DMS 273 treated with DMSO at 0.1 percent for 48 hours (cell line): ENCODE data around the gene AIPL1.

Experiments used
- DNase-seq: peaks from one replicate; lab custom pipeline; 2025; lab: John Stamatoyannopoulos, UW

The AIPL1 gene

GRCh38 chr17:6413065-6413464, 21.9 kb downstream of the AIPL1 start:
- peak; percentile 2 for DNase-seq

GRCh38 chr17:6408735-6409134, 26.2 kb downstream of the AIPL1 start:
- no peak for DNase-seq

- no peak for DNase-seq
Observed at GRCh38 chr17:6408276-6408675, 26.6 kb downstream of the AIPL1 start.

GRCh38 chr17:6402258-6402657, 32.7 kb downstream of the AIPL1 start:
- DNase-seq, result no peak

GRCh38 chr17:6398955-6399354, 36.0 kb downstream of the AIPL1 start:
- no peak for DNase-seq

GRCh38 chr17:6394055-6394606, 40.8 kb downstream of the AIPL1 start:
- DNase-seq, result no peak

- DNase-seq, result no peak
Observed at GRCh38 chr17:6393351-6393952, 41.5 kb downstream of the AIPL1 start.

- no peak for DNase-seq
Observed at GRCh38 chr17:6392609-6393350, 42.1 kb downstream of the AIPL1 start.

- no peak for DNase-seq
Observed at GRCh38 chr17:6388416-6388815, 46.5 kb downstream of the AIPL1 start.

- DNase-seq, result no peak
Observed at GRCh38 chr17:6387858-6388257, 47.1 kb downstream of the AIPL1 start.

- no peak for DNase-seq
Observed at GRCh38 chr17:6387442-6387841, 47.5 kb downstream of the AIPL1 start.

- DNase-seq, result no peak
Observed at GRCh38 chr17:6386041-6386630, 48.8 kb downstream of the AIPL1 start.

- DNase-seq, result no peak
Observed at GRCh38 chr17:6384481-6384880, 50.4 kb downstream of the AIPL1 start.

GRCh38 chr17:6381526-6382465, 53.1 kb downstream of the AIPL1 start:
- DNase-seq, result no peak

GRCh38 chr17:6380915-6381438, 53.9 kb downstream of the AIPL1 start:
- no peak for DNase-seq

GRCh38 chr17:6377906-6378305, 57.0 kb downstream of the AIPL1 start:
- no peak for DNase-seq

- no peak for DNase-seq
Observed at GRCh38 chr17:6376931-6377361, 58.0 kb downstream of the AIPL1 start.

- no peak for DNase-seq
Observed at GRCh38 chr17:6374761-6375312, 60.1 kb downstream of the AIPL1 start.

- DNase-seq, result no peak
Observed at GRCh38 chr17:6374271-6374691, 60.6 kb downstream of the AIPL1 start.
